Activated CD8-positive, alpha-beta memory T cell treated with anti-CD3 and anti-CD28 coated beads for 24 hours (primary cell): ENCODE measurements around the gene FDX2.

Source experiments
- DNase-seq: peaks from one replicate; pipeline ENCODE4 v3.0.0-alpha.2; 2020

The FDX2 gene

DNA sequence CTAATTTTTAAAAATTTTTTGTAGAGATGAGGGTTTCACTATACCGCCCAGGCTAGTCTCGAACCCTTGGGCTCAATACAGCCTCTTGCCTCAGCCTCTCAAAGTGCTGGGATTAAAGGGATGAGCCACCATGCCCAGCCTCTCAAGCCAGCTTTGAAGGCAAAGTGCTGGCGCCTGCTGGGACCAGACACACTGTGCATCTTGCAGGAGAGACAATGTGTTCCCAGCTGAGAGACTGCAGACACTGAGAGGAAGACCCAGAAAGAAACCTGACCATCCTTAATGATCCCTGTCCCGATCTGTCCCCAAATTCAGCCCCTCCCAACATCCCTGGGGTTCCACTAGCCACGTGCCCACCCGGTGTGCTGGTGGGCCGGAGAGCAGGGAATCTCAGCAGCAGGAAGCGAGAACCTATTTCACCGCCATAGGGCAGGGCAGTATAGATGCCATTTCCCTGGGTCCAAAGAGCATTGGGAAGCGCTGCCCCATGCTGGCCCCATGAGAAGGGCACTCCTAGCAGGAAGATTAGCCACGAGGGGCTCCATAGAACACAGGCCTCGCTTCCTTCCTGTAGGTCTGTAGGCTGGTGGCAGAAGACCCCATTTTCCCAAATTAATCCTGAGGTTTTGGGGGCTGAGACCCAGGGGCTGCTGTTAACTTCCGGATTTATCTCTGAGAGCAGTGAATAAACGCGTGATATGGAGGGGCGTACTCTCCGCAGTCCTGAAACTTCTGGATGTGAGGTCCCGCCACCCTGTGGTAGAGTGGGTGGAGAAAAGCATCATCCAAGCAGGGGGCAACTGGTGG lies 16.5 kb upstream of the FDX2 start:
- DNase-seq = no peak

DNA sequence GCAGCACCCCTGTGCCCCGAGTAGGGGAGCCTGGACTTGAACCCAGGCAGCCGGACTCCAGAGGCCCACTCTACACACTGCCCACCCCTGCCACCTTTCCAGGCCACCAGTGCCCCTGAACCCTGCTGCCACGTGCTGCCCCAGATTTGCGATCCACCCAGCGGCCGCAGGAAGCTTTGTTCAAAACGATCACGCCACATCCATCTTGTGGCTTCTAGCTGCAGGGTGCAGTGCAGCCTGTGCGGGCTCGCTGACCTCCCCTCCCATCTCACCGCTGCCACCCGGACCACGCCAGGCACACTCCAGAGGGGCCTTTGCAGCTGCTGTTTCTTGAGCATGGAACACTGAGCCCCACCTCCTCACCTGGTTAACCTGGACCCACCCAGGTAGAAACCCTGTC lies 13.7 kb upstream of the FDX2 start:
- no peak for DNase-seq

GRCh38 chr19:10328558-10329429 lies 13.0 kb upstream of the FDX2 start:
- DNase-seq = no peak

GRCh38 chr19:10327793-10328192 lies 12.0 kb upstream of the FDX2 start:
- DNase-seq = no peak

- no peak for DNase-seq
Observed at GRCh38 chr19:10325732-10326131, 9.9 kb upstream of the FDX2 start.

GRCh38 chr19:10321874-10322835 lies 6.3 kb upstream of the FDX2 start:
- no peak for DNase-seq

- no peak for DNase-seq
Observed at GRCh38 chr19:10321417-10321797, 5.6 kb upstream of the FDX2 start.

DNA sequence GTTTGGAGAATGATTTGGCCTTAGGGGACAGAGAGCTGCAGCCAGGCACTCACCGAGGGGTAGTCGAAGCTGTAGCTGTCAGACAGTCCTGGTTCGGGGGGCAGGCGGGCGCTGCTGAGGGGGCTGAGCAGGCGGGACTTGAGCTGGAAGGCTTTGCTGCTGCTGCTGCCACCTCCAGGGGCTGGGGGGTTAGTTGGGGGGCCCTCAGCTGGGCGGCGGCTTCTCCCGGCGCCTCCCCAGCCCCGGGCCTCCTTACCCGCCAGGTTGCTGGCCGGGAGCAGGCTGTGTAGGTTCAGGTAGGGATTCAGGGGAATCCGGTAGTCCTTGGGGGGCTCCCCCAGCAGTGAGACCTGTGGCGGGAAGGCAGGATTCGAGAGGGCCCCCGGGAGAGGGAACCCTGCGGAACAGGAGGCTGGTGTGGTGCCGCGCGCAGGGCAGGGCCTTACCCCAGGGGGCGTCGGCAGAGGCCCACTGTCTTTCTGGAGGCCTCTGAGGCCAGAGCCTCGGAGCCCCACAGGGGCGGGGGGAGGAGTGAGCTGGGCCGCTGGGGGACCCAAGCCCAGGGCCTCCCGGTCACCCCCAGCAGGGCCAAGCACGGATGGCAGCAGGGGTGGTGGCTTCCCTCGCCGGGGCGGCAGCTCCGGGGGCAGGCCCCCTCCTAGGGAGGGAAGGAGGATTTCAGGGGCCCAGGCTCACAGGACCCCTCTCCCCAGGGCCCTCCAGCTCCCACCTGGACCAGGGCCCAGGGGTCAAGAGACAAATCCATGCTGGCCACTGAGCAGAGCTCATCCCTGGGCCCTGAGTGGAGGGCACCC lies 5.0 kb upstream of the FDX2 start:
- no peak for DNase-seq

- no peak for DNase-seq
Observed at GRCh38 chr19:10318807-10319682, 3.2 kb upstream of the FDX2 start.

- no peak for DNase-seq
Observed at GRCh38 chr19:10317857-10318462, 2.1 kb upstream of the FDX2 start.

DNA sequence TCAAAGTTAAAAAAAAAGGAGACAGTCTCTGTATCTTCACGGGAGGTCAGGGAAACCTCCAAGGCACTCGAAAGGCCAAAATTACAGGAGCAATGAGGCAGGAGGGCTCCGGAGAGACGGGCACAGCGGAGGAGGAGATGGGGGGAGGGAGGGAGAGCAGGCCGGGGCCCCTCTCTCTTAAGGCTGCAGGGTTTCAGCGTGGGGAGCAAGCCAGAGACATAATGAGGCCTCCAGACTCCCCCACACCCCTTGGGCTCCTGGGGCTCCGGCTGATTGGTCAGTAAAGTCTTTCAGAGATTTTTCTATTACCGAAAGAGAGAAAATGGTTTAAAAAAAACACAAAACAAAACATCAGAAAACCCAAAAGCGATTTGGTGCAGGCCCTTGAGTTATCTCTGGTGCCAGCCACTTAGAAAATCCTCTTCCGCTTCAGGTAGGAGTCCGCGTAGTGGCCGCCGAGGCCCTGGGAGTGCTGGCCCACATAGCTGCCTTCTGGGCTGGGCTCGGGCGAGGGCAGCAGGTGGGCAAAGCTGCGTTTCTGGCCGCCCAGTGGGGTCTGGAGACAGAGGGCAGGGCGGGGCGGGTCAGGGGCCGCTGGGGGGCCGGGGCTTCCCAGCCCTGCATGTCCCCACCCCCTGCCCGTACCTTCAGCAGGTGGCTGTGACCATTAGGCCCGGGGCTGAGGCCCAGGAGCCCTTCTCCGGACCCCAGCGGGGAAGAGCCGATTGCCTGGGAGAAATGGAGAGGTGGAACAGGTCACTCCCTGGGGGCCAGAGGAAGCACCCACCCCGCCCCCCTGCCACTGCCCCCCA lies 1.4 kb upstream of the FDX2 start:
- DNase-seq = no peak

DNA sequence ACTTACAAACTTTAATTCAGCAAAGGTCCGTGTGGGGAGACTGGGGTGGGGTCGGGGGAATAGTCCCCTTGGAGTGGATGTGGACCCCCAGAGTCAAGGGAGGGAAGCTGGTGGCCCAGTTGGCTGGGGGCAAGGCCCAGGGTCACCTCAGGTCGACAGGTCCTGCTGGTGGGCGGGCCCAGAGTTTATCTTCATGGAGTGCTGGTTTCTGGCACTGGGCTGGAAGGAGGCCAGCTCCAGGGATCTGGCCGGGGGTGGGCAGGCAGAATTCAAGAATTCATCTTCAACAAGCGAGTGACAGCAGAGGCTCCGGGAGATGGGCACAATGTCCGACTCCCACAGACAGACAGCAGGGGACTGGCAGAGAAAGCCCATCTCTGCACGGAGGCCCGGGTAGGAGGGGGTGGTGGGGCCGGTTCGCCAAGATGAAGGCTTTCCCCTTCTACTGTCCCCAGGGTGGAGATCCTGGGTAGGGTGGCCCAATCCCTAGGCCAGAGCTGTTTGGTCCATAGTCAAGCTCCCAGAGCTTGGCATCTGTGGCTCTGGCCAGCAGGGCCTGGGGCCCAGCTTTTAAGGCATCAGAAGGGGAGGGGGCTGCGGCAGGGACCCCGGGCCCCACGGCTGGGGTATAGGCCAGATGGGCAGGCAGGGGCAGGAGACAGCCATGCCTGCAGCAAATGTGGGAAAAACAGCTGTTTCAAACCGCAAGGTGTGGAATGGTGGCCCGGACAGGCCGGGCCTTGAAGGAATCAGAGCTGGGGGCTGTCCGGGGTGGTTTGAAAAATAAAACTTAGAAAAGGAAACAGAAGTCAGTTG lies 622 bp upstream of the FDX2 start:
- DNase-seq = no peak

DNA sequence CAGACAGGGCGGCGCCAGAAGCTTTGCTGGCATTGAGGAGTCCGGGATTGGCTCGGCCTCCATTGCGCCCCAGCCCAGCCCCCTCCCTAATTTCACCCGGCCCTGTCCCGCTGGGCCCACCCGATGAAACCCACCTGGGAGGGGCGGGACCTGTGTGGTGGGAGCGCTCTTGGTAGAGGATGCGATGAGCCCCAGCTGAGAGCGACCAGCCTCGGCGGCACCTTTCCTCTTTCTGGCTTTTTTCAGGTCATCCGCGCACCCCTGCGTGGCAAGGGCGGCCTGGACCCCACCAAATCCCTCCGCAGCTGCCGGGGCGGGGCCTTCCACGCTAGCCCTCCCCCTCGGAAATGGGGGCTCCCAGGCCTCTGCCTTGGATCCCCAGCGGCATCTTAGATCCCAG lies 6.4 kb downstream of the FDX2 start, which contains the start of gene ZGLP1:
Gene ZGLP1, minus strand, starts transcription at position 393 of the 400 bp plus-strand sequence.
- DNase-seq = no peak

DNA sequence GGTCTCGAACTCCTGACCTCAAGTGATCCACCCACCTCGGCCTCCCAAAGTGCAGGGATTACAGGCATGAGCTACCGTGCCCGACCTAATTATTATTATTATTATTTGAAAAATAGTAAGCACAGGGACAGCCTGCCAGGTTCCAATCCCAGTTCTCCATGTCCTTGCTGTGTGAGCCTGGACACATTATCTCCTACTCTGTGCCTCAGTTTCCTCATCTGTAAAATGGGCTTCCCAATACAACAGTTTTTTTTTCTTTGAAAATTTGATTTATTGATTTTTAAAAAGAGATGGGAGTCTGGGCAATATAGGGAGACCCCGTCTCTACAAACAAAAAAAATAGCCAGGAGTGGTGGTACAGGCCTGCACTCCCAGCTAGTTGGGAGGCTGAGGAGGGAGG lies 9.5 kb downstream of the FDX2 start:
- no peak for DNase-seq

DNA sequence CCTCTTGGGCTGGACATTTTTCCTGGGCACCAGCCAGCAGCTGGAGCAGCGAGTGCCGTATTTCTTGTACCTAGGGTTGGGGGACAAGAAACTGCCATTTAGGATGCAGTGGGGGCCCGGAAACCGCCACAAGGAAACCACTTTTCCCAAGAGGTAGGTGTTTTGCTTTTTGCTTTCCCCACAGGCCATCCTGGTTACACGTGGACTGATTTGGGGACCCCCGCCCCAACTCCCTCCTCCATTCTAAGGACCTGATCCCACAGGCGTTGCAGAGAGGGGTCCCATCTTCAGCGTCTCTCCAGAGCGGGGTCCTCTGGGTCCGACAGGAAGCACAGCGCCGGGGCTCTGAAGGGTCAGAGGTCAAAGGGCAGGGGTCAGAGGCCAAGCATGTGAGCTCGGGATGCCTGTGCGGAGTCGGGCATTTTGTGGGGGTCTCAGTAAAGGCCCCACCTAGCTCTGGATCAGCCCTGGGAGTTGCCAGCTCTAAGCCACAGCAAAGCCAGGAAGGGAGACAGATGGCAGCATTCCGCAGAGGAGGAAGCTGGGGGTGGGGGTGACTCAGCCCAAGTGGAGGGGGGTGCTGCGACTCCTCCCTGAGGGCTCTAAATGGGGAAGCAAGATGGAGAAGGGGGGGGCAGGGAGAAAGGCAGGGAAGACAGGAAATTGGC lies 10.5 kb downstream of the FDX2 start:
- no peak for DNase-seq

- no peak for DNase-seq
Observed at GRCh38 chr19:10299545-10300458, 16.0 kb downstream of the FDX2 start.
